GM23338 (cell line): ENCODE results near the gene KCNQ5. TPM values are rescaled to one million over a fixed set of nuclear protein-coding genes. Genes with fewer than 3 reads are reported as not detected.

Source experiments
- ATAC-seq: fragments of 200-7000 bp; cut with Tn5 transposase; 3 replicates; pipeline ENCODE4 v1.9.1; 2020
- DNase-seq: peaks from one replicate; pipeline ENCODE4 v3.0.0-alpha.2; 2015; ENCODE audit warnings: low spot score
- H2AFZ ChIP-seq: fragments of 200-600 bp; sonication (generic); 2 replicates; pipeline ENCODE4 v1.8.0; 2016; ENCODE audit warnings: antibody characterized with exemption, mild to moderate bottlenecking, moderate library complexity
- H3F3A ChIP-seq: fragments of 200-600 bp; sonication (generic); replicated peaks from 2 replicates; pipeline ENCODE4 v1.8.0; 2017; ENCODE audit warnings: antibody characterized with exemption, mixed run types, low read depth
- H3K27ac ChIP-seq: fragments of 200-600 bp; sonication (generic); 2 replicates; pipeline ENCODE4 v1.6.1; 2016; ENCODE audit warnings: low read depth
- H3K27me3 ChIP-seq: fragments of 200-600 bp; sonication (generic); 2 replicates; pipeline ENCODE4 v1.8.0; 2016; ENCODE audit warnings: mild to moderate bottlenecking, mixed run types, moderate library complexity; ENCODE audit not compliant: insufficient read depth
- H3K36me3 ChIP-seq: fragments of 200-600 bp; sonication (generic); 2 replicates; pipeline ENCODE4 v1.8.0; 2016; ENCODE audit warnings: mild to moderate bottlenecking; ENCODE audit not compliant: insufficient read depth
- H3K4me1 ChIP-seq: fragments of 200-600 bp; sonication (generic); 2 replicates; pipeline ENCODE4 v1.8.0; 2016; ENCODE audit warnings: mild to moderate bottlenecking, moderate library complexity; ENCODE audit not compliant: insufficient read depth
- H3K4me2 ChIP-seq: fragments of 200-600 bp; sonication (generic); 2 replicates; pipeline ENCODE4 v1.7.1; 2017; ENCODE audit warnings: mixed run types
- H3K4me3 ChIP-seq: fragments of 200-600 bp; sonication (generic); 2 replicates; pipeline ENCODE4 v1.6.1; 2016; ENCODE audit warnings: mixed run types
- H3K79me2 ChIP-seq: fragments of 200-600 bp; sonication (generic); replicated peaks from 2 replicates; pipeline ENCODE4 v1.8.0; 2017; ENCODE audit warnings: mild to moderate bottlenecking; ENCODE audit not compliant: insufficient read depth
- H3K9me2 ChIP-seq: fragments of 200-600 bp; sonication (generic); 2 replicates; pipeline ENCODE4 v1.8.0; 2017; ENCODE audit not compliant: insufficient read depth
- H4K20me1 ChIP-seq: fragments of 200-600 bp; sonication (generic); replicated peaks from 2 replicates; pipeline ENCODE4 v1.8.0; 2017; ENCODE audit warnings: mild to moderate bottlenecking; ENCODE audit not compliant: insufficient read depth
- H3K27ac Mint-ChIP-seq: 2 replicates; pipeline ENCODE4 v1.8.0; 2020; ENCODE audit warnings: inconsistent platforms, mild to moderate bottlenecking, moderate library complexity, mixed read lengths
- H3K27me3 Mint-ChIP-seq: 3 replicates; pipeline ENCODE4 v1.8.0; 2022; ENCODE audit warnings: low read depth, mild to moderate bottlenecking, moderate library complexity, mixed read lengths, inconsistent platforms; ENCODE audit not compliant: insufficient read depth, poor library complexity
- H3K36me3 Mint-ChIP-seq: 3 replicates; pipeline ENCODE4 v1.8.0; 2021; ENCODE audit warnings: low read depth, mild to moderate bottlenecking, inconsistent platforms, moderate library complexity, mixed read lengths
- H3K4me1 Mint-ChIP-seq: 3 replicates; pipeline ENCODE4 v1.8.0; 2020; ENCODE audit warnings: mild to moderate bottlenecking, inconsistent platforms, mixed read lengths
- H3K4me3 Mint-ChIP-seq: 3 replicates; pipeline ENCODE4 v1.8.0; 2021; ENCODE audit warnings: moderate library complexity, mild to moderate bottlenecking, inconsistent platforms, mixed read lengths
- H3K9me3 Mint-ChIP-seq: 3 replicates; pipeline ENCODE4 v1.8.0; 2020; ENCODE audit warnings: moderate library complexity, mild to moderate bottlenecking, inconsistent platforms, mixed read lengths
- CREB1 ChIP-seq: fragments of 250-450 bp; sonication (Bioruptor Pico); IDR thresholded peaks from 2 replicates; pipeline ENCODE4 v1.5.0; 2020; ENCODE audit warnings: low read depth, mild to moderate bottlenecking, moderate library complexity
- CTCF ChIP-seq, 2 experiments: fragments of 200-600 bp in 1 of 2; sonication (generic) in 1 of 2; conservative IDR thresholded peaks; 2 replicates each; pipeline versions ENCODE4 v1.5.1 to v1.6.1; 2016 to 2017; ENCODE audit warnings: antibody characterized with exemption in 2 of 2, low read depth in 2 of 2, mild to moderate bottlenecking in 2 of 2, moderate library complexity in 1 of 2
- ETS1 ChIP-seq: IDR thresholded peaks from 2 replicates; pipeline ENCODE4 v1.6.1; 2016; ENCODE audit warnings: antibody characterized with exemption
- EZH2 ChIP-seq: fragments of 200-600 bp; sonication (generic); IDR thresholded peaks from one replicate; pipeline ENCODE4 v1.8.0; 2017; ENCODE audit warnings: antibody characterized with exemption, mild to moderate bottlenecking, low read depth; ENCODE audit not compliant: unreplicated experiment
- EZH2phosphoT487 ChIP-seq: fragments of 200-600 bp; sonication (generic); IDR thresholded peaks from one replicate; pipeline ENCODE4 v1.8.1; 2018; ENCODE audit warnings: antibody characterized with exemption; ENCODE audit not compliant: unreplicated experiment
- JUNB ChIP-seq: IDR thresholded peaks from one replicate; pipeline ENCODE4 v1.6.1; 2016; ENCODE audit warnings: antibody characterized with exemption; ENCODE audit not compliant: unreplicated experiment
- NANOG ChIP-seq: IDR thresholded peaks from 2 replicates; pipeline ENCODE4 v1.6.1; 2016; ENCODE audit warnings: antibody characterized with exemption, borderline replicate concordance
- POLR2AphosphoS5 ChIP-seq: IDR thresholded peaks from 2 replicates; pipeline ENCODE4 v1.6.1; 2016; ENCODE audit warnings: antibody characterized with exemption, low read depth
- REST ChIP-seq: IDR thresholded peaks from one replicate; pipeline ENCODE4 v1.6.1; 2018; ENCODE audit warnings: antibody characterized with exemption; ENCODE audit not compliant: unreplicated experiment
- STAT1 ChIP-seq: IDR thresholded peaks from one replicate; pipeline ENCODE4 v1.6.1; 2016; ENCODE audit warnings: antibody characterized with exemption; ENCODE audit not compliant: unreplicated experiment
- ZNF114 ChIP-seq: fragments of 250-450 bp; sonication (Bioruptor Pico); IDR thresholded peaks from 2 replicates; pipeline ENCODE4 v1.5.0; 2020; ENCODE audit warnings: mild to moderate bottlenecking, moderate library complexity
- ZNF331 ChIP-seq: fragments of 250-450 bp; sonication (Bioruptor Pico); IDR thresholded peaks from 2 replicates; pipeline ENCODE4 v1.5.0; 2020; ENCODE audit warnings: low read depth, mild to moderate bottlenecking, moderate library complexity
- ZNF462 ChIP-seq: fragments of 250-450 bp; sonication (Bioruptor Pico); IDR thresholded peaks from 2 replicates; pipeline ENCODE4 v1.5.0; 2020; ENCODE audit warnings: mild to moderate bottlenecking, moderate library complexity
- polyA plus RNA-seq: library from polyadenylated mRNA; unstranded; fragments of >200 nt; fragmentation: Nextera tagmentation; extraction: Ambion mirVana; gene quantifications from 2 replicates; pipeline ENCODE4 v1.2.1, GENCODE V29; 2016
- total RNA-seq: library from RNA; depleted of rRNA; stranded (reverse); fragments of >200 nt; shearing (Covaris generic); gene quantifications from 2 replicates; pipeline ENCODE4 v1.2.3, GENCODE V29; 2014

The KCNQ5 gene
- total and polyA plus RNA-seq, 2 experiments from 2014 or later: 0.68 to 0.87 TPM

GRCh38 chr6:72861935-72862432 is 240.1 kb downstream of the KCNQ5 start:
- Histone ChIP-seq H3K4me1 (peaks cover 5% of the 10 kb centered on the region; the same call in 1 of the 2 replicates), H3K36me3 (no peaks in the 10 kb centered on the region), H3K27me3 (no peaks in the 10 kb centered on the region), H3K79me2 (no peaks in the 10 kb centered on the region), H3K4me3 (no peak overlapping the region), H4K20me1 (no peaks in the 10 kb centered on the region), H3K27ac (no peak overlapping the region), H3K4me2 (no peak overlapping the region), H3K9me2 (no peaks in the 10 kb centered on the region), H3F3A (no peaks in the 10 kb centered on the region), H2AFZ (no peak overlapping the region)
- Mint-ChIP-seq H3K36me3 (no peaks in the 10 kb centered on the region), H3K9me3 (no peaks in the 10 kb centered on the region), H3K4me3 (no peak overlapping the region), H3K27me3 (no peaks in the 10 kb centered on the region), H3K4me1 (peaks cover 7% of the 10 kb centered on the region; the same call in 2 of the 3 replicates), H3K27ac (peak overlapping the region; percentile 24; the same call in 1 of the 2 replicates)
- no peak for ATAC-seq
- TF ChIP-seq CREB1 (CRISPR knock-in tag) (no peak), ETS1 (no peak), ZNF331 (CRISPR knock-in tag) (no peak), ZNF462 (CRISPR knock-in tag) (no peak), STAT1 (no peak), JUNB (no peak), NANOG (no peak), ZNF114 (no peak), CTCF (conservative IDR thresholded peaks at IDR 0.05; ENCODE audit: low read depth in 2 of 2) (no peak), EZH2phosphoT487 (no peak), POLR2AphosphoS5 (no peak), EZH2 (no peak), REST (no peak)
- no peak for DNase-seq
